IMR-90 (cell line): Measurements from ENCODE around the gene OSBP2. TPM values are rescaled to one million over a fixed set of nuclear protein-coding genes. Genes with fewer than 3 reads are reported as not detected.
A peak's percentile ranks its signal among the peaks of the same experiment; 100 is the strongest.

Source experiments
- ATAC-seq: fragments of 200-7000 bp; cut with Tn5 transposase; 2 replicates; pipeline ENCODE4 v1.9.1; 2020; ENCODE audit warnings: low read depth, mild to moderate bottlenecking, moderate library complexity
- BruUV-seq: library from RNA; stranded (reverse); fragments of 400-500 nt; replicated peaks from 2 replicates; lab custom pipeline; 2021; lab: Mats Ljungman, UMichigan
- CTCF ChIA-PET: fragments of 300-600 bp; formaldehyde crosslinking; extraction: SDS; loops from one replicate; lab custom pipeline; 2021; ENCODE audit warnings: antibody characterized with exemption; lab: Yijun Ruan, JAX
- POLR2A ChIA-PET: fragments of 300-600 bp; sonication (Branson Sonifier 250); formaldehyde crosslinking; loops from one replicate; lab custom pipeline; 2022; ENCODE audit warnings: antibody characterized with exemption; ENCODE audit not compliant: unreplicated experiment; lab: Charles Lee
- DNase-seq: peaks from one replicate; pipeline ENCODE4 v3.0.0; 2013
- H2AFZ ChIP-seq: replicated peaks from 2 replicates; pipeline ENCODE3; 2013; ENCODE audit warnings: low read length, mild to moderate bottlenecking; ENCODE audit not compliant: poor library complexity
- H2AK5ac ChIP-seq: 2 replicates; pipeline ENCODE4 v1.6.1; 2013; ENCODE audit warnings: low read depth, low read length, inconsistent platforms
- H2AK9ac ChIP-seq: replicated peaks from 2 replicates; pipeline ENCODE3; 2013; ENCODE audit warnings: mild to moderate bottlenecking, low read depth, low read length, moderate library complexity; ENCODE audit not compliant: poor library complexity
- H2BK120ac ChIP-seq: 2 replicates; pipeline ENCODE4 v1.6.1; 2013; ENCODE audit warnings: low read depth, low read length, inconsistent platforms
- H2BK15ac ChIP-seq: 3 replicates; pipeline ENCODE4 v1.6.1; 2013; ENCODE audit warnings: low read depth, low read length, inconsistent platforms
- H2BK20ac ChIP-seq: 2 replicates; pipeline ENCODE4 v1.6.1; 2013; ENCODE audit warnings: low read depth, mild to moderate bottlenecking, inconsistent platforms, low read length, moderate library complexity
- H2BK5ac ChIP-seq: 2 replicates; pipeline ENCODE4 v1.6.1; 2013; ENCODE audit warnings: mild to moderate bottlenecking, low read depth, low read length, inconsistent platforms; ENCODE audit not compliant: poor library complexity, severe bottlenecking
- H3K14ac ChIP-seq: replicated peaks from 2 replicates; pipeline ENCODE4 v1.6.1; 2013; ENCODE audit warnings: low read depth, low read length, inconsistent platforms
- H3K18ac ChIP-seq: 2 replicates; pipeline ENCODE4 v1.6.1; 2013; ENCODE audit warnings: low read depth, low read length, control low read depth
- H3K23ac ChIP-seq: 2 replicates; pipeline ENCODE4 v1.6.1; 2013; ENCODE audit warnings: low read depth, low read length, inconsistent platforms
- H3K27ac ChIP-seq: 2 replicates; pipeline ENCODE4 v1.5.1; 2013; ENCODE audit warnings: mild to moderate bottlenecking, control low read depth, low read length; ENCODE audit not compliant: insufficient read depth
- H3K27me3 ChIP-seq: 2 replicates; pipeline ENCODE4 v1.6.1; 2013; ENCODE audit warnings: low read length; ENCODE audit not compliant: control insufficient read depth, insufficient read depth
- H3K36me3 ChIP-seq: 2 replicates; pipeline ENCODE4 v1.6.1; 2013; ENCODE audit warnings: low read length, mixed read lengths; ENCODE audit not compliant: control insufficient read depth, insufficient read depth
- H3K4ac ChIP-seq: 2 replicates; pipeline ENCODE4 v1.6.1; 2013; ENCODE audit warnings: low read depth, low read length, inconsistent platforms
- H3K4me1 ChIP-seq: 2 replicates; pipeline ENCODE4 v1.6.1; 2013; ENCODE audit warnings: low read length, mixed read lengths; ENCODE audit not compliant: control insufficient read depth, insufficient read depth
- H3K4me2 ChIP-seq: 2 replicates; pipeline ENCODE4 v1.6.1; 2013; ENCODE audit warnings: low read depth, mild to moderate bottlenecking, control low read depth, low read length, moderate library complexity
- H3K4me3 ChIP-seq: 2 replicates; pipeline ENCODE4 v1.5.1; 2013; ENCODE audit warnings: low read depth, mild to moderate bottlenecking, control low read depth, low read length, moderate library complexity; ENCODE audit not compliant: insufficient read depth
- H3K56ac ChIP-seq: 2 replicates; pipeline ENCODE4 v1.6.1; 2013; ENCODE audit warnings: low read length, inconsistent platforms; ENCODE audit not compliant: insufficient read depth; ENCODE audit errors: extremely low read depth
- H3K79me1 ChIP-seq, 2 experiments: 2 replicates each; pipeline ENCODE4 v1.6.1; 2013; ENCODE audit warnings: low read length in 2 of 2, inconsistent platforms in 1 of 2, low read depth in 1 of 2
- H3K9ac ChIP-seq: 2 replicates; pipeline ENCODE4 v1.6.1; 2013; ENCODE audit warnings: low read depth, low read length, control low read depth
- H3K9me1 ChIP-seq: 2 replicates; pipeline ENCODE4 v1.6.1; 2013; ENCODE audit warnings: low read length, inconsistent platforms; ENCODE audit not compliant: insufficient read depth
- H3K9me3 ChIP-seq: 2 replicates; pipeline ENCODE4 v1.6.1; 2013; ENCODE audit warnings: low read length; ENCODE audit not compliant: control insufficient read depth, insufficient read depth
- H4K20me1 ChIP-seq: 2 replicates; pipeline ENCODE4 v1.6.1; 2013; ENCODE audit warnings: low read length, inconsistent platforms; ENCODE audit not compliant: insufficient read depth
- H4K5ac ChIP-seq: 2 replicates; pipeline ENCODE4 v1.6.1; 2013; ENCODE audit warnings: mild to moderate bottlenecking, low read depth, low read length, control low read depth
- H4K8ac ChIP-seq, 2 experiments: 2 replicates each; pipeline ENCODE4 v1.6.1; 2013; ENCODE audit warnings: low read depth in 2 of 2, low read length in 2 of 2, control low read depth in 1 of 2, inconsistent platforms in 1 of 2
- H4K91ac ChIP-seq: 2 replicates; pipeline ENCODE4 v1.6.1; 2013; ENCODE audit warnings: low read depth, low read length, inconsistent platforms; ENCODE audit not compliant: insufficient read depth
- BHLHE40 ChIP-seq: fragments of 150-350 bp; IDR thresholded peaks from 2 replicates; pipeline ENCODE4 v1.6.1; 2016; ENCODE audit warnings: mild to moderate bottlenecking, low read depth, low read length
- RCOR1 ChIP-seq: IDR thresholded peaks from 2 replicates; pipeline ENCODE4 v1.6.1; 2012; ENCODE audit warnings: mild to moderate bottlenecking, low read length, improper control_type of control experiment; ENCODE audit not compliant: insufficient replicate concordance
- WGBS, 2 experiments: methylation state at CpG; one replicate each; pipeline versions ENCODE4 v1.1.5 to v1.1.7; 2013; ENCODE audit warnings: missing lambda C conversion rate in 2 of 2; ENCODE audit not compliant: insufficient read length in 1 of 2; ENCODE audit errors: extremely low coverage in 2 of 2; 5-methylcytosine and 5-hydroxymethylcytosine counted together
- dilution Hi-C: fragments of 300-500 bp; cut with HindIII; formaldehyde crosslinking; loops from one replicate; pipeline ENCODE4 v1.14.3; 2018; ENCODE audit warnings: low sequenced_read_pairs; ENCODE audit not compliant: unreplicated experiment
- in situ Hi-C: fragments of 300-500 bp; cut with MboI; formaldehyde crosslinking; loops from 3 replicates; pipeline ENCODE4 v1.14.3; 2019; ENCODE audit warnings: low sequenced_read_pairs, inconsistent platforms, mixed read lengths
- intact Hi-C: fragments of 100-400 bp; cut with micrococcal nuclease; formaldehyde crosslinking; loops from 2 replicates; pipeline ENCODE4 v1.10.0; 2022
- polyA plus RNA-seq, 3 experiments: library from polyadenylated mRNA; depleted of rRNA; stranded (reverse); fragments of >200 nt; gene quantifications; 2 replicates each; pipeline ENCODE4 v1.2.3, GENCODE V29; 2012; ENCODE audit warnings: low replicate concordance in 1 of 3
- total RNA-seq: library from RNA; depleted of rRNA; stranded (reverse); fragments of >200 nt; gene quantifications from 2 replicates; pipeline ENCODE4 v1.2.3, GENCODE V29; 2012
- TF ChIP-seq, protein P1 (sequence below): fragments of 150-350 bp; IDR thresholded peaks from 2 replicates; pipeline ENCODE4 v1.6.1; 2016; ENCODE audit warnings: low read depth, mild to moderate bottlenecking, low read length, moderate library complexity, borderline replicate concordance

The OSBP2 gene
- total and polyA plus RNA-seq, 2 of the 4 experiments (the other 2 are of a cell fraction): 1.8 to 2.2 TPM

GRCh38 chr22:30821863-30822215 lies 127.2 kb downstream of the OSBP2 start:
- Histone ChIP-seq H3K9me1 (no peaks in the 10 kb centered on the region; the same call in 1 of the 2 replicates), H3K4me2 (peak overlapping the region; percentile 83), H3K9me3 (no peaks in the 10 kb centered on the region), H4K20me1 (no peaks in the 10 kb centered on the region), H2AK9ac (no peak overlapping the region), H3K9ac (no peak overlapping the region), H3K18ac (no peak overlapping the region), H3K4ac (no peak overlapping the region), H3K23ac (no peak overlapping the region), H2BK15ac (no peak overlapping the region), H2AK5ac (no peak overlapping the region), H4K91ac (no peak overlapping the region), H3K56ac (no peak overlapping the region), H3K79me1 (no peaks in the 10 kb centered on the region), H3K14ac (no peak overlapping the region), H2BK120ac (no peak overlapping the region), H4K8ac (no peak overlapping the region), H3K36me3 (no peaks in the 10 kb centered on the region), H2BK5ac (no peak overlapping the region), H3K4me3 (peak overlapping the region; percentile 62), H2BK20ac (no peak overlapping the region), H2AFZ (peak overlapping the region; percentile 74), H4K5ac (no peak overlapping the region), H3K27ac (no peak overlapping the region), H3K4me1 (no peaks in the 10 kb centered on the region; the same call in 1 of the 2 replicates), H3K27me3 (peaks cover 49% of the 10 kb centered on the region)
- DNase-seq (no peak), ATAC-seq (no peak)
- 26% methylated on average over 5 of the region's 8 CpGs; no CpG with 5 or more reads in 1 of the 2 experiments for WGBS, 2 experiments
- no TSS peak for BruUV-seq
- POLR2A ChIA-PET: no interaction called here
- no peak for TF ChIP-seq RCOR1
- TF ChIP-seq BHLHE40: no peak
- TF ChIP-seq, protein P1, sequence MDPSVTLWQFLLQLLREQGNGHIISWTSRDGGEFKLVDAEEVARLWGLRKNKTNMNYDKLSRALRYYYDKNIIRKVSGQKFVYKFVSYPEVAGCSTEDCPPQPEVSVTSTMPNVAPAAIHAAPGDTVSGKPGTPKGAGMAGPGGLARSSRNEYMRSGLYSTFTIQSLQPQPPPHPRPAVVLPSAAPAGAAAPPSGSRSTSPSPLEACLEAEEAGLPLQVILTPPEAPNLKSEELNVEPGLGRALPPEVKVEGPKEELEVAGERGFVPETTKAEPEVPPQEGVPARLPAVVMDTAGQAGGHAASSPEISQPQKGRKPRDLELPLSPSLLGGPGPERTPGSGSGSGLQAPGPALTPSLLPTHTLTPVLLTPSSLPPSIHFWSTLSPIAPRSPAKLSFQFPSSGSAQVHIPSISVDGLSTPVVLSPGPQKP: no peak
- dilution Hi-C loops: no loop called here
- CTCF ChIA-PET: no interaction called here
- in situ Hi-C loops: no loop called here
- intact Hi-C loops: no loop called here
